GM23338 (cell line): ENCODE measurements around the gene G3BP1. TPM values are rescaled to one million over a fixed set of nuclear protein-coding genes. Genes with fewer than 3 reads are reported as not detected.
A peak's percentile ranks its signal among the peaks of the same experiment; 100 is the strongest.

Source experiments
- ATAC-seq: fragments of 200-7000 bp; cut with Tn5 transposase; 3 replicates; pipeline ENCODE4 v1.9.1; 2020
- DNase-seq: peaks from one replicate; pipeline ENCODE4 v3.0.0-alpha.2; 2015; ENCODE audit warnings: low spot score
- H2AFZ ChIP-seq: fragments of 200-600 bp; sonication (generic); 2 replicates; pipeline ENCODE4 v1.8.0; 2016; ENCODE audit warnings: antibody characterized with exemption, mild to moderate bottlenecking, moderate library complexity
- H3F3A ChIP-seq: fragments of 200-600 bp; sonication (generic); replicated peaks from 2 replicates; pipeline ENCODE4 v1.8.0; 2017; ENCODE audit warnings: antibody characterized with exemption, mixed run types, low read depth
- H3K27ac ChIP-seq: fragments of 200-600 bp; sonication (generic); 2 replicates; pipeline ENCODE4 v1.6.1; 2016; ENCODE audit warnings: low read depth
- H3K27me3 ChIP-seq: fragments of 200-600 bp; sonication (generic); 2 replicates; pipeline ENCODE4 v1.8.0; 2016; ENCODE audit warnings: mild to moderate bottlenecking, mixed run types, moderate library complexity; ENCODE audit not compliant: insufficient read depth
- H3K36me3 ChIP-seq: fragments of 200-600 bp; sonication (generic); 2 replicates; pipeline ENCODE4 v1.8.0; 2016; ENCODE audit warnings: mild to moderate bottlenecking; ENCODE audit not compliant: insufficient read depth
- H3K4me1 ChIP-seq: fragments of 200-600 bp; sonication (generic); 2 replicates; pipeline ENCODE4 v1.8.0; 2016; ENCODE audit warnings: mild to moderate bottlenecking, moderate library complexity; ENCODE audit not compliant: insufficient read depth
- H3K4me2 ChIP-seq: fragments of 200-600 bp; sonication (generic); 2 replicates; pipeline ENCODE4 v1.7.1; 2017; ENCODE audit warnings: mixed run types
- H3K4me3 ChIP-seq: fragments of 200-600 bp; sonication (generic); 2 replicates; pipeline ENCODE4 v1.6.1; 2016; ENCODE audit warnings: mixed run types
- H3K79me2 ChIP-seq: fragments of 200-600 bp; sonication (generic); replicated peaks from 2 replicates; pipeline ENCODE4 v1.8.0; 2017; ENCODE audit warnings: mild to moderate bottlenecking; ENCODE audit not compliant: insufficient read depth
- H3K9me2 ChIP-seq: fragments of 200-600 bp; sonication (generic); 2 replicates; pipeline ENCODE4 v1.8.0; 2017; ENCODE audit not compliant: insufficient read depth
- H4K20me1 ChIP-seq: fragments of 200-600 bp; sonication (generic); replicated peaks from 2 replicates; pipeline ENCODE4 v1.8.0; 2017; ENCODE audit warnings: mild to moderate bottlenecking; ENCODE audit not compliant: insufficient read depth
- H3K27ac Mint-ChIP-seq: 2 replicates; pipeline ENCODE4 v1.8.0; 2020; ENCODE audit warnings: inconsistent platforms, mild to moderate bottlenecking, moderate library complexity, mixed read lengths
- H3K27me3 Mint-ChIP-seq: 3 replicates; pipeline ENCODE4 v1.8.0; 2022; ENCODE audit warnings: low read depth, mild to moderate bottlenecking, moderate library complexity, mixed read lengths, inconsistent platforms; ENCODE audit not compliant: insufficient read depth, poor library complexity
- H3K36me3 Mint-ChIP-seq: 3 replicates; pipeline ENCODE4 v1.8.0; 2021; ENCODE audit warnings: low read depth, mild to moderate bottlenecking, inconsistent platforms, moderate library complexity, mixed read lengths
- H3K4me1 Mint-ChIP-seq: 3 replicates; pipeline ENCODE4 v1.8.0; 2020; ENCODE audit warnings: mild to moderate bottlenecking, inconsistent platforms, mixed read lengths
- H3K4me3 Mint-ChIP-seq: 3 replicates; pipeline ENCODE4 v1.8.0; 2021; ENCODE audit warnings: moderate library complexity, mild to moderate bottlenecking, inconsistent platforms, mixed read lengths
- H3K9me3 Mint-ChIP-seq: 3 replicates; pipeline ENCODE4 v1.8.0; 2020; ENCODE audit warnings: moderate library complexity, mild to moderate bottlenecking, inconsistent platforms, mixed read lengths
- CREB1 ChIP-seq: fragments of 250-450 bp; sonication (Bioruptor Pico); IDR thresholded peaks from 2 replicates; pipeline ENCODE4 v1.5.0; 2020; ENCODE audit warnings: low read depth, mild to moderate bottlenecking, moderate library complexity
- CTCF ChIP-seq, 2 experiments: fragments of 200-600 bp in 1 of 2; sonication (generic) in 1 of 2; conservative IDR thresholded peaks; 2 replicates each; pipeline versions ENCODE4 v1.5.1 to v1.6.1; 2016 to 2017; ENCODE audit warnings: antibody characterized with exemption in 2 of 2, low read depth in 2 of 2, mild to moderate bottlenecking in 2 of 2, moderate library complexity in 1 of 2
- EZH2 ChIP-seq: fragments of 200-600 bp; sonication (generic); IDR thresholded peaks from one replicate; pipeline ENCODE4 v1.8.0; 2017; ENCODE audit warnings: antibody characterized with exemption, mild to moderate bottlenecking, low read depth; ENCODE audit not compliant: unreplicated experiment
- EZH2phosphoT487 ChIP-seq: fragments of 200-600 bp; sonication (generic); IDR thresholded peaks from one replicate; pipeline ENCODE4 v1.8.1; 2018; ENCODE audit warnings: antibody characterized with exemption; ENCODE audit not compliant: unreplicated experiment
- POLR2AphosphoS5 ChIP-seq: IDR thresholded peaks from 2 replicates; pipeline ENCODE4 v1.6.1; 2016; ENCODE audit warnings: antibody characterized with exemption, low read depth
- REST ChIP-seq: IDR thresholded peaks from one replicate; pipeline ENCODE4 v1.6.1; 2018; ENCODE audit warnings: antibody characterized with exemption; ENCODE audit not compliant: unreplicated experiment
- ZNF114 ChIP-seq: fragments of 250-450 bp; sonication (Bioruptor Pico); IDR thresholded peaks from 2 replicates; pipeline ENCODE4 v1.5.0; 2020; ENCODE audit warnings: mild to moderate bottlenecking, moderate library complexity
- ZNF462 ChIP-seq: fragments of 250-450 bp; sonication (Bioruptor Pico); IDR thresholded peaks from 2 replicates; pipeline ENCODE4 v1.5.0; 2020; ENCODE audit warnings: mild to moderate bottlenecking, moderate library complexity
- polyA plus RNA-seq: library from polyadenylated mRNA; unstranded; fragments of >200 nt; fragmentation: Nextera tagmentation; extraction: Ambion mirVana; gene quantifications from 2 replicates; pipeline ENCODE4 v1.2.1, GENCODE V29; 2016
- total RNA-seq: library from RNA; depleted of rRNA; stranded (reverse); fragments of >200 nt; shearing (Covaris generic); gene quantifications from 2 replicates; pipeline ENCODE4 v1.2.3, GENCODE V29; 2014
- TF ChIP-seq, protein P1 (sequence below): IDR thresholded peaks from 2 replicates; pipeline ENCODE4 v1.6.1; 2016; ENCODE audit warnings: antibody characterized with exemption

Gene G3BP1
- total and polyA plus RNA-seq, 2 experiments from 2014 or later = 183 to 323 TPM

GRCh38 chr5:151780348-151780747 lies 8.6 kb downstream of the G3BP1 start:
- Histone ChIP-seq H3K9me2 (no peaks in the 10 kb centered on the region), H3K4me1 (peaks cover 68% of the 10 kb centered on the region), H4K20me1 (peaks cover 92% of the 10 kb centered on the region), H3F3A (no peaks in the 10 kb centered on the region), H3K79me2 (peaks cover 100% of the 10 kb centered on the region), H3K27me3 (no peaks in the 10 kb centered on the region), H3K36me3 (no peaks in the 10 kb centered on the region), H3K27ac (no peak overlapping the region), H3K4me2 (peak overlapping the region; percentile 41), H2AFZ (no peak overlapping the region), H3K4me3 (no peak overlapping the region)
- Mint-ChIP-seq H3K27me3 (peaks cover 7% of the 10 kb centered on the region), H3K4me3 (peak overlapping the region; percentile 55; the same call in 2 of the 3 replicates), H3K36me3 (peaks cover 32% of the 10 kb centered on the region), H3K9me3 (no peaks in the 10 kb centered on the region), H3K4me1 (peaks cover 71% of the 10 kb centered on the region), H3K27ac (no peak overlapping the region)
- peak; percentile 61 for DNase-seq
- TF ChIP-seq REST (no peak), ZNF462 (CRISPR knock-in tag) (no peak), CTCF (conservative IDR thresholded peaks at IDR 0.05; ENCODE audit: low read depth in 2 of 2) (no peak), EZH2phosphoT487 (no peak), CREB1 (no peak), ZNF114 (CRISPR knock-in tag) (no peak), POLR2AphosphoS5 (no peak), EZH2 (no peak)
- TF ChIP-seq, protein P1, sequence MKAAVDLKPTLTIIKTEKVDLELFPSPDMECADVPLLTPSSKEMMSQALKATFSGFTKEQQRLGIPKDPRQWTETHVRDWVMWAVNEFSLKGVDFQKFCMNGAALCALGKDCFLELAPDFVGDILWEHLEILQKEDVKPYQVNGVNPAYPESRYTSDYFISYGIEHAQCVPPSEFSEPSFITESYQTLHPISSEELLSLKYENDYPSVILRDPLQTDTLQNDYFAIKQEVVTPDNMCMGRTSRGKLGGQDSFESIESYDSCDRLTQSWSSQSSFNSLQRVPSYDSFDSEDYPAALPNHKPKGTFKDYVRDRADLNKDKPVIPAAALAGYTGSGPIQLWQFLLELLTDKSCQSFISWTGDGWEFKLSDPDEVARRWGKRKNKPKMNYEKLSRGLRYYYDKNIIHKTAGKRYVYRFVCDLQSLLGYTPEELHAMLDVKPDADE = no peak
- ATAC-seq = peak; percentile 78
